ENCODE measurements around the gene ACSL6. TPM values are rescaled to one million over a fixed set of nuclear protein-coding genes. Genes with fewer than 3 reads are reported as not detected.

Gene ACSL6
- total RNA-seq, 1 donor from 2014 or later: 0.97 TPM

DNA sequence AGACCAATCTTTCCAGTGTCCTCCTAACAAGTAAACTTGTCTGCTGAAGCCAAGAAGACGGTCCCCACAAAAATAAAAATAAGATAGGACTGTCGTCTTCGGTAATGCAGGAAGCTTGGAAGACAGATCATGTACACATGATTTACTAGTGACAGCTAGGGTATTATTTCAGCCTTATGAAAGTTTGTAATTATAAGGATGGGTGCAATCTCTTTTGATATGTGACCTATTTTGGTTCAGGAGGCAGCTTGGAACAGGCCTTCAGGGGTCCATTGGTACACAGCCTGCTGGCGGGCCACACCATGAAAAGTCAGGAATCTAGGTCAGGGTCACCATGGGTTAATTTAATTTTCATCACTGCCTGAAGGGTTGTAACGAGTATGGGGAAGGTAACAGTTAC is 52.3 kb downstream of the ACSL6 start:
- no peaks in the 10 kb centered on the region for H3K4me1 Mint-ChIP-seq (ENCODE audit: unreplicated experiment)
- TF ChIP-seq CTCF (conservative IDR thresholded peaks at IDR 0.05): no peak
- DNase-seq (ENCODE audit: extremely low spot score, unreplicated experiment): no peak
- H3K4me3 Mint-ChIP-seq: no peak overlapping the region
- H3K36me3 Mint-ChIP-seq: no peaks in the 10 kb centered on the region
- H3K27ac Mint-ChIP-seq: no peak overlapping the region
- no peaks in the 10 kb centered on the region for H3K9me3 Mint-ChIP-seq
- H3K27me3 Mint-ChIP-seq: peaks cover 4% of the 10 kb centered on the region

- no peaks in the 10 kb centered on the region for H3K9me3 Mint-ChIP-seq
- H3K4me3 Mint-ChIP-seq: no peak overlapping the region
- DNase-seq (ENCODE audit: extremely low spot score, unreplicated experiment): no peak
- TF ChIP-seq CTCF (conservative IDR thresholded peaks at IDR 0.05): no peak
- H3K27ac Mint-ChIP-seq: no peak overlapping the region
- H3K36me3 Mint-ChIP-seq: no peaks in the 10 kb centered on the region
- no peaks in the 10 kb centered on the region for H3K4me1 Mint-ChIP-seq (ENCODE audit: unreplicated experiment)
- H3K27me3 Mint-ChIP-seq: peaks cover 4% of the 10 kb centered on the region
Measured at GRCh38 chr5:131957721-131958441, 53.6 kb downstream of the ACSL6 start.

DNA sequence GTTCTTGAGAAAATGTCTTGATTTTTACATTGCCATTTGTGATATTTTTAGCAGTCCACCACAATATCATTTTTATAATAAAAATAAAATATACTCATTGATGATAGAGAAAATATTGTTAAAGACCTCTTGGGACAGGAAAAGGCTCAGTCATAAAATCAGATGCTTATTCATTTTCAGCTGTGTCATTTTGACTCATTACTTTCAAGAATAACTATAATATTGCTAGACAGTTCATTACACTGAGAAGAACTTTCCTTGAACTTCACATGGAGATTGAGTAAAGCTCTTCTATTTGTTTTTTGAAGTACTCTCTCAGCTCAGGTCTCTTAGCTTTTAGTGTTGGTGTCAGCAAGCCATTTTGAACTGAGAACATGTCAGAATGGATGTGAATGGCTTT is 57.5 kb downstream of the ACSL6 start:
- no peak for TF ChIP-seq CTCF (conservative IDR thresholded peaks at IDR 0.05)
- Mint-ChIP-seq H3K27me3 (peaks cover 4% of the 10 kb centered on the region), H3K4me1 (ENCODE audit: unreplicated experiment) (no peaks in the 10 kb centered on the region), H3K9me3 (no peaks in the 10 kb centered on the region), H3K4me3 (no peak overlapping the region), H3K27ac (no peak overlapping the region), H3K36me3 (no peaks in the 10 kb centered on the region)
- no peak for DNase-seq (ENCODE audit: extremely low spot score, unreplicated experiment)

DNA sequence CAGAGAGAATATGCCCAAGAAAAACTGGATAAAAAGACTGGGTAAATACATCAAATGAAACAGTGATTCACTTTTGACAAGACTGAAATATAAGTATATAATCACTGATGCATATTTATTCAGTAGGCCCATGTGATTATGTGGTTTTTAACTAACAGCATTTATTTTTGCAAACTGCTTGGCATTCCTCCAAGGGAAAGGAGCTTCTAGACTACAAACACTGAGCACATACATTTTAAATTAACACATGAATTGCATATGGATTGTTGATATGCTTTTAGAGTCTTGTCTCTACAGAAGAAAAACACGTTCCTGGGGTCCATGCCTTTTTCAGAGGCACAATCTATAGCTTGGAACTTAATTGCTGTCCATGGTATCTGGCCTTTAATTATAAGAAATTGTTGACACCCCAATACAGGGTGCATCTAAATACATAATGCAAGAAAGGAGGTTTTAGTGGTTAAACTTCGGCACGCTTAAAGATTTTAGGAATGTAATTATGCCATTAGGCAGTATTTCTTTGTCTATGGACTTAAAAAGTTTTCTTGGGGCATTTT is 59.1 kb downstream of the ACSL6 start:
- Mint-ChIP-seq H3K9me3 (no peaks in the 10 kb centered on the region), H3K4me3 (no peak overlapping the region), H3K4me1 (ENCODE audit: unreplicated experiment) (no peaks in the 10 kb centered on the region), H3K36me3 (no peaks in the 10 kb centered on the region), H3K27ac (no peak overlapping the region), H3K27me3 (peaks cover 7% of the 10 kb centered on the region)
- DNase-seq (ENCODE audit: extremely low spot score, unreplicated experiment): no peak
- TF ChIP-seq CTCF (conservative IDR thresholded peaks at IDR 0.05): no peak

GRCh38 chr5:131950706-131951105 is 60.8 kb downstream of the ACSL6 start:
- Mint-ChIP-seq H3K9me3 (no peaks in the 10 kb centered on the region), H3K36me3 (no peaks in the 10 kb centered on the region), H3K4me1 (ENCODE audit: unreplicated experiment) (no peaks in the 10 kb centered on the region), H3K27me3 (peaks cover 7% of the 10 kb centered on the region), H3K4me3 (no peak overlapping the region), H3K27ac (no peak overlapping the region)
- TF ChIP-seq CTCF (conservative IDR thresholded peaks at IDR 0.05): no peak
- no peak for DNase-seq (ENCODE audit: extremely low spot score, unreplicated experiment)

Measured in type B pancreatic cell (in vitro differentiated cells).